Epithelial cell of esophagus (primary cell): ENCODE results near the gene ASB1.

Source experiments
- DNase-seq: peaks from one replicate; pipeline ENCODE4 v3.0.0; 2010; ENCODE audit warnings: low read depth
- H3K4me3 ChIP-seq: 2 replicates; pipeline ENCODE4 v1.5.1; 2011; ENCODE audit warnings: mild to moderate bottlenecking, low read length, control low read depth
- TF ChIP-seq, protein P1 (sequence below): IDR thresholded peaks from 2 replicates; pipeline ENCODE4 v1.5.1; 2011; ENCODE audit warnings: low read depth, mild to moderate bottlenecking, low read length, control low read depth, inconsistent platforms; ENCODE audit not compliant: insufficient read depth; ENCODE audit errors: missing control alignments

The ASB1 gene

DNA sequence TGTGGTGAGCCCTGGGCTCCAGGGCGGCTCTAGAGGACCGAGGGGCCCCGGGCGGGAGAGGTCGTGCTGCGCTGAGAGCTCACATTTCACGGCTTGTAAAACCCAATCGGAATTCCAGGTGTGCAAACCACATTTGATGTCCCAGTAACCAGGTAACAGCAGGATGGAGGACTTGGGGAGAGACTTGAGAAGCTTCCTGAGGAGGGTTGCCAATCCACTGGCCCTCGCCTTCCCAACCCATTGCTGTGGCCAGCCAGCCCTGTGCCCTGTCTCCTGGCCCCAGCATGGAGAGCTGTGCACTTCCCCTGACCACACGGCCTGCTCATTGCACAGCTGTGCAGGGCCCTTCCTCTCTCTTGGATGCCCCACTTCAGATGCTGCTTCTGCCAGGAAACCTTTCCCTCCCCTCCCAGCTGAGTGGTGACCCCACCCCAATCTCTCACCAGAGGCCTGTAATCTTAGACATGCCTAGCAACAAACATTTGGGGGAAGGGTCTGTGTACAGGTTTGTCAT is 39.6 kb downstream of the ASB1 start:
- no peak for DNase-seq
- no peak overlapping the region for H3K4me3 ChIP-seq
- TF ChIP-seq, protein P1, sequence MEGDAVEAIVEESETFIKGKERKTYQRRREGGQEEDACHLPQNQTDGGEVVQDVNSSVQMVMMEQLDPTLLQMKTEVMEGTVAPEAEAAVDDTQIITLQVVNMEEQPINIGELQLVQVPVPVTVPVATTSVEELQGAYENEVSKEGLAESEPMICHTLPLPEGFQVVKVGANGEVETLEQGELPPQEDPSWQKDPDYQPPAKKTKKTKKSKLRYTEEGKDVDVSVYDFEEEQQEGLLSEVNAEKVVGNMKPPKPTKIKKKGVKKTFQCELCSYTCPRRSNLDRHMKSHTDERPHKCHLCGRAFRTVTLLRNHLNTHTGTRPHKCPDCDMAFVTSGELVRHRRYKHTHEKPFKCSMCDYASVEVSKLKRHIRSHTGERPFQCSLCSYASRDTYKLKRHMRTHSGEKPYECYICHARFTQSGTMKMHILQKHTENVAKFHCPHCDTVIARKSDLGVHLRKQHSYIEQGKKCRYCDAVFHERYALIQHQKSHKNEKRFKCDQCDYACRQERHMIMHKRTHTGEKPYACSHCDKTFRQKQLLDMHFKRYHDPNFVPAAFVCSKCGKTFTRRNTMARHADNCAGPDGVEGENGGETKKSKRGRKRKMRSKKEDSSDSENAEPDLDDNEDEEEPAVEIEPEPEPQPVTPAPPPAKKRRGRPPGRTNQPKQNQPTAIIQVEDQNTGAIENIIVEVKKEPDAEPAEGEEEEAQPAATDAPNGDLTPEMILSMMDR = no peak

DNA sequence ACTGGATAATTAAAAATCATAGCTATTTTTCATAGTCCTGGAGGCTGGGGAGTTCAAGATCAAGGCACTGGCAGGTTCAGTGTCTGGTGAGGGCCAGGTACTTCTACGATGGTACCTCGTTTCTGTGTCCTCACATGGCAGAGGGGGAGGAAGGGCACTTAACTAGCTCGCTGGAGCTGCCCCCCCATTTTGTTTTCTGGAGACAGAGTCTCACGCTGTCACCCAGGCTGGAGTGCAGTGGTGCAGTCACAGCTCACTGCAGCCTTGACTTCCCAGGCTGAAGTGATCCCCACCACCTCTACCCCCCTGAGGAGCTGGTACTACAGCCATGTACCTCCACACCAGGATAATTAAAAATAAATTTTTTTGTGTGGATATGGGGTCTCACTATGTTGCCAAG is 40.3 kb downstream of the ASB1 start:
- no peak overlapping the region for H3K4me3 ChIP-seq
- TF ChIP-seq, protein P1 = no peak
- no peak for DNase-seq

DNA sequence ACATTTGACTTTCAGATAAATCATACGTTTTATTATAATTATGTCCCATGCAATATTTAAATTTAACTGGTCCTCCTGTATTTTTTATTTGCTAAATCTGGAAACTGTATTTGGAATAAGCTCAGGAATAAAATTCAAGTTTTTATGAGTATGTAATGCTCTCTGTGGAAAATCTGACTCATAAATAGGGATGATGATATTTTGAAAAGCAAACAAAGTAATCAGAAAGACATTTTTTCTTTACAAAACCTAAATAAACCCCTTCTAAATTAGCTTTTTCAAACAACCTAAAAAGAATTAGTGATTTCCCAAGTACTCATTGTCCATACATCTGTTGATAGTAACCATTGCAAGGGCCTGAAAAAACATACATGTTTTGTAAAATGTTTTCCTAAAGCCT is 41.1 kb downstream of the ASB1 start:
- DNase-seq = no peak
- TF ChIP-seq, protein P1 = no peak
- no peak overlapping the region for H3K4me3 ChIP-seq

DNA sequence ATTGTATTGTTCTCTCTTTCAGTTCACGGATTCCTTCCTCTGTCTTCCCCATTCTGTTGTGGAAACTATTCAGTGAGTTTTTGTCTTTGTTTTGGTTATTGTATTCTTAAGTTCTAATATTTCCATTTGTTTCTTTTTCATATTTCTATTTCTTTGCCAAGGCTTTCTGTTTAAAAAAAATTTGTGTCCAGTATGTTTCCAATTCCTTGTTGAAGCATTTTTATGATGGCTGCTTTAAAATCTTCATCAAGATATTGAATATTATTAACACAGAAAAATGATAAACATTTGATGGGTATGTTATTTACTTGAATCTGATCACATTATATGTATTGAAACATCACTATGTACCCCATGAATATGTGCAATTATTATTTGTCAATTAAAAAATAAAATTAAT is 42.4 kb downstream of the ASB1 start:
- DNase-seq = no peak
- TF ChIP-seq, protein P1 = no peak
- H3K4me3 ChIP-seq = no peak overlapping the region

DNA sequence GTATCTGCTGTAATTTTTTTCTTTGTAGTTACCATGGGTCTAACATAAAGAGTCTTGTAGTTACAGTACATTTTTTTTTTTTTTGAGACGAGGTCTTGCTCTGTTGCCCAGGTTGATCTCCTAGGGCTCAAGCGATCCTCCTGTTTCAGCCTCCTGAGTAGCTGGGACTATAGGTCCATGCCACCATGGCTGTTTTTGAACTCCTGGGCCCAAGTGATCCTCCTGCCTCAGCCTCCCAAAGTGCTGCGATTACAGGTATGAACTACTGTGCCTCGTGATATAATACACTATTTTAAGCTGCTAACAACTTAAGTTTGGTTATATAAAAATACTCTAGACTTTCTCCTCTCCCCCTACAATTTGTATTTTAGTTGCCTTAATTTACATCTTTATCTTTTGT is 46.3 kb downstream of the ASB1 start:
- no peak overlapping the region for H3K4me3 ChIP-seq
- DNase-seq = no peak
- TF ChIP-seq, protein P1 = no peak

DNA sequence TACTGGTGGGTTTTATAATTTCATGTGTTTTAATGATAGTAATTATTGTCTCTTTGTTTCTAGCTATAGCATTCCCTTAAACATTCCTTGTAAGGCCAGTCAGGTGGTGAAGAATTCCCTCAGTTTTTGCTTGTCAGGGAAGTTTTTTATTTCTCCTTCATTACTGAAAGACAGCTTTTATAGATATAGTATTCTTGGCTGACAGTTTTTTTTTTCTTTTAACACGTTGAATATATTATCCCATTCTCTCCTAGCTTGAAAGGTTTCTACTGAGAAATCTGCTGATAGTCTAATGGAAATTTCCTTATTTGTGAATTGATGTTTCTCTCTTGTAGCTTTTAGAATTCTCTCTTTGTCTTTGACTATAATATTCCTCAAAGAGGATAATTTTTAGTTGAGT is 46.8 kb downstream of the ASB1 start:
- TF ChIP-seq, protein P1 = no peak
- DNase-seq = no peak
- no peak overlapping the region for H3K4me3 ChIP-seq

DNA sequence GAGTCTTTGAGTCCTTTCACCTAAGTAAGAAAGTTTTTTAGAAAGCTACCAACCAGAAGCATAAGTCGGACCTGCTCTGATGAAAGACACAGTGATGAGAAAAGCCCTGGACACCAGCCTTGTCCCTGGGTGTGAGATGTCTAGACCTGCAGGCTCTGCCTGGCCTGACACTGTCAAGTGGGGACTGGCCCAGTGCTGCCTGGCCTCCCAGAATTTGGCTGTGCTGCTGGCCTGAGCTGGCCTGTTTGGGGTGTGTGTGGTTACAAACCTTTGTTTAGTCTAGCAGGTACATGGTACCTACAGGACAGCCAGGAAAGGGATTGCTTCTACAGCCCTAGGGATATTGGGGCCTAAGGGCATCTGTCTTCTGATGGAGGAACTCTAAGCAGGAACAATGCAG is 48.3 kb downstream of the ASB1 start:
- DNase-seq = peak; percentile 16
- no peak overlapping the region for H3K4me3 ChIP-seq
- TF ChIP-seq, protein P1 = no peak
